ENCODE results near the gene C1D.
"Not testable (repeated sequence)": the region's sequence is repeated elsewhere in the genome, so short reads cannot be mapped to it uniquely, and the experiment has no call there.

C1D gene, protein sequence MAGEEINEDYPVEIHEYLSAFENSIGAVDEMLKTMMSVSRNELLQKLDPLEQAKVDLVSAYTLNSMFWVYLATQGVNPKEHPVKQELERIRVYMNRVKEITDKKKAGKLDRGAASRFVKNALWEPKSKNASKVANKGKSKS

DNA sequence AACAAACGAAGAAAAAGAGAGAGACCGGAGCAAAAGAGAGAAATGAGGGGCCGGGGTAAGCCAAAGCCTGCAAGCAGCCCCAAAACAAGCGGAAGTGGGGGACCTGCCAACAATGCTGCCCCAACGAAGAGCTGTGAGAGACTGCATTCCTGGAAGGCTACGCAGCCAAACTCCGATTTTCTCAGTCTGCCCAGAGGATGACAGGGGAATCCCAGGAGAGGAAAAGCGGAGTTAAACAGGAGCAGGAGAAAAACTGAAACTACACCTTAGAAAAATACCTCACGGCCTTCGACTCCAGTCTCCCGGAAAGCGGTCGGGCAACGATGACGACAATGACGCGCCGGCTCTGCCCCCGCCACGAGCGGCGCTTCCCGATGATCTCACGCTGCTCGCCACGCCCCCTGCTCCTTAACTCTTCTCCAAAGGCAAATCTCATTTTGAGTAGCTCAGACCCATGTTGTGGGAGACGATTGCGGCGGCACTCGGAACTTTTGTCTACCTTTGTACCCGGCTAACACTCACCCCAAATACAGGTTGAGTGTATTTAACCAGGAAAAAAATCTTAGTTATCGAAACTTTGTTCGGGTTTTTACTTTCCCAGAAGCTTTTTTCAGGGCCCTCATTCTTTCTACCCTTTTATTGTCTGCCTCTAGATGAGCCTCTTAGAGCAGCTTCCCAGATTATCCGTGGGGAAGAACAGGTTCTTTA, at the start of gene C1D:
TSS of gene C1D (minus strand) at position 325 of the 708 bp plus-strand sequence. CDS start 15,694 bp downstream, outside the sequence.
- DNase-seq (ENCODE audit: low spot score): peak; percentile 93

DNA sequence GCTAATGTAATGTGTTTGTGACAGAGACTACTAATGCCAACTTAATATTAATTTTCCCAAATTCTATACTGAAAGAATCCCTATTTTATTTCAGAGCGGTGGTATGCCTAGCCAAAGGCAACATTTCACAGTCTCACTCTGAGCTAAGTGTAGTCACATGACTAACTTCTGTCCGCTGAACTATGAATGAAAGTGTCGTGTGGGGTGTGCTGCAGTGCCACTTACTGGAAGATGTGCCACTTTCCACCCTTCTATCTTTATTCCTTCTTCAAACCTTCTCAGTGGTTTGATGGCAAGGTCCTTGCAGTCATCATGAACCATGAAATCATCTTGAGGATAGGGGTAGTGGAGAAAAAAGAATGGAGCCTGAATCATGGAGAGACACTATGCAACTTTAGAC, 47.3 kb upstream of the C1D start:
- no peak for DNase-seq (ENCODE audit: low spot score)

DNA sequence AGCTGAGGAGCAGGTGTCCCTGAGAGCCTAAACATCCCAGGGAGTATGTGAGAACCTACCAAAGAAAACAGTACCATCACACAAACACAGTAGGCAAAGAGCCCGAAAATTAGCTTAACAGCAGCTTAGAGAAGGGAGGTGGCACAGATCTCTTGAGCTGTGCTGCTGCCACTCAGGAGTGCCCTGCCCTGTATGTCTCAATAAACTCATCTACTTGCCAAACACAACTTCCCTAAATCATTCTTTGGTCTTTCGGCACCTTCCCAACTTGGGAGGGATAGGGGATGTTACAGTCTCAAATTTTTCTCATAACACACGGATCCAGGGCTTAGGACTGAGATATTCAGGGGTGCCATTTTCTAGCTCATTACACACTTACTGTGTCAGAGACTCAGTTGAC, 45.3 kb upstream of the C1D start:
- DNase-seq (ENCODE audit: low spot score): no peak

DNA sequence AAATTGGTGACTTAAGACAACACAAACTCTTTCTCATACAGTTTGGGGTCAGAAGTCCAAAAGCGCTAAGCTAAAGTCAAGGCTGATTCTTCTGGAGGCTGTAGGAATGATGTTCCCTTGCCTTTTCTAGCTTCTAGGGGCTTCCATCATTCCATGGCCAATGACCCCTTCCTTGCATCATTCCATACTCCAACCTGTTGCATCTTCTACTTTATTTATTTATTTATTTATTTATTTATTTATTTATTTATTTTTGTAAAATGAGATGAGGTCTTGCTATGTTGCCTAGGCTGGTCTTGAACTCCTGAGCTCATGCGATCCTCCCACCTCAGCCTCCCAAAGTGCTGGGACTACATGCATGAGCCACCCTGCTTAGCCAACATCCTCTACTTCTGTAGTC, 44.7 kb upstream of the C1D start:
- no peak for DNase-seq (ENCODE audit: low spot score)

DNA sequence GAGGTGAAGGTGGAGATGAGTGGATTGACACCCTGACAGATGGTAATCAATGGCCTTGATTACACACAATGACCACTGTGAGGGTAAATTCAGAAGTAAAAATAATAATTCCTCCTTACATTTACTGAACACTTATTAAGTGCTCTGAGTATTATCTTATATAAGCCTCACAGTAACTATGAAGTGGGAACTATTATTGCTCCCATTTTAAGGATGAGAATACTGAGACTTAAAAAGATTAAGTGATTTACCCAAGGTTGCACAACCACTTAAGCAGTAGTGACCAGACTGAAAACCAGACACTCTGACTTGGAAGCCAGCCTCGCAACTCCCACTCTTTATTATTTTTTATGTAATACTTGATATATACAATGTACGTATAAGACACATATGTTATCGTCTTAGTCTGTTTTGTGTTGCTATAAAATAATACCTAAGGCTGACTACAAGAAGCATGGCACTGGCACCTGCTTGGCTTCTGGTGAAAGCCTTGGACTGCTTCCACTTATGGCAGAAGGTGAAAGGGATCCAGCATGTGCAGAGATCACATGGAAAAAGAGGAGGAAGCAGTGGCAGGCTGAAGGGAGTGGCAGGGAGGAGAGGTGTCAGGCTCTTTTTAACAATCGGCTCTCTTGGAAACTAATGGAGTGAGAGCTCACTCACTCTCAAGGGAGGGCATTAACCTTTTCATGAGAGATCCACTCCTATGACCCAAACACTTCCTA, 41.5 kb upstream of the C1D start:
- DNase-seq (ENCODE audit: low spot score): no peak

DNA sequence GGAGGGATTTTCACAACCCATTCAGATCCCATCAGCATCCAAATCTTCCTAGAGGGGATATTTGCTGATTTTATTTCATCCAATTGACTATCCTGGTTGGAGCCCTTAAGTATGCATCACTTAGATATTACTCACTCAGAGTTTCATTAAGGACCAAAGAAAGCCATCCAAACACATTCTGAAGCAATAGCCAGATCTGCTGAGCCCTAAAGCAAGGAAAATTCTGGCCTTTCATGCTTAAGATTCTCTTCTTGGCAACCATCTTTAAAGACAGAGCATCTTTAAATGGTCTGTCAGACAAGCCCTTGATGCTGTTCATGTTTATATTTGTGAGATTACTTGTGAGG, 40.9 kb upstream of the C1D start:
- DNase-seq (ENCODE audit: low spot score): no peak

DNA sequence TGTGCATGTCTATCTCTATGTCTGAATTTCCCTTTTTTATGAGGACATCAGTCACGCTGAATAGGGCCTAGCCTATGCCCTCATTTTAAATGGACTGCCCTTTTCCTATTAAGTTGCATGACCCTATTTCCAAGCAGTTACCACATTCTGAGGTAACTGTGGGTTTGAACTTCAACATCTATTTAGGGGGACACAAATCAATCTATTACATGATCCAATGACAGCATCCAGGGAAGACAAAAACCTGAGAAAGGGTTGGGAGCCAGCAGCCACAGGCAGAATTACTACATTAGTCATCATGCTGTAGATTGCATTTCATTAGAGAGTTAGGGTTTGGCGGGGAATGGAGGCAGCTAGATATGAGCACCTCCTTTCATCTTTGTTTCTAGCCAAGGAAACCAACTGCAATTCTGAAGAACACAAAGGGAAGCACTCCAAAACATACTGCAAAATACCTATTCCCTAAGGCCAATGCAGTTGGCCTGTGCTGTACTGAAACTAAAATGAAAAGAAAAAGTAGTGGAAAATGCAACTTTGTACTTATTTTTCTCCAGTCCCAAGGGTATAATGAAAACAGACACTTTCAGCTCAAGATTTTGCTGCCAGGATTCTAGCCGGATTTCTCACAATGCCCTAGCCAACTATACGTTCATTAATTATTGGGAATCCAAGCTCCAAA, 40.4 kb upstream of the C1D start:
- no peak for DNase-seq (ENCODE audit: low spot score)

DNA sequence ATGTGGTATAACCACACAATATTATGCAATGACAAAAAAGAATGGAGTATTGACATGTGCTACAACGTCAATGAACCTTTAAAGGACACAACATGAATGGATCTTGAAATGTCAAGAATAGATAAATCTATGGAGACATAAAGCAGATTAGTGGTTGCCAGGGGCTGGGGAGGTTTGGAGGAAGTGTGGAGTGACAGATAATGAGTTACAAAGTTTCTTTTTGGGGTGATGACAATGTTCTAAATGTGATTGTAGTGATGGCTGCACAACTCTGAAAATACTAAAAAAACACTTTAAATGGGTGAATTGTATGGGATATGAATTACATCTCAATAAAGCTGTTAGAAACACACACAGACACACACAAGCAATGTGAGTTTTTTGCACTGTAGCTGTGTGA, 37.4 kb upstream of the C1D start:
- no peak for DNase-seq (ENCODE audit: low spot score)

DNA sequence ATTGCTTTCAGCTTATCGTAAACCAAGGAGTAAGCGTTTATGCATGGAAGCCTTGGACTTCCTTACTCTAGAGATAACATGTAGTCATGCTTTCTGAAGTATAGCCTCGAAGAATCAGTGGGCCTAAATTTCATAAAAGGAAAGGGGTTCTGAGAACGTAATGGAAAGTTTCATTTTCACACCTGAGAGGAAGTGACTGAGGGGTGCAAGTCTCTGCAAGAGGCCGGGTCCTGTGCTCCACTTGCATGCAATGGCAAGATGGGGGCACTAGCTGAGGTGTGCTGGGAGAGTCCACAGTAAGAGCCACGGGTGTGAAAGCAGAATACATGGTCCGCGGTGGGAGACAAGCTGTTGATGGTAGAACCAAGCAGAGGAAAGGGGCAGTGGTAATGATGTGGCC, 36.5 kb upstream of the C1D start:
- no peak for DNase-seq (ENCODE audit: low spot score)

DNA sequence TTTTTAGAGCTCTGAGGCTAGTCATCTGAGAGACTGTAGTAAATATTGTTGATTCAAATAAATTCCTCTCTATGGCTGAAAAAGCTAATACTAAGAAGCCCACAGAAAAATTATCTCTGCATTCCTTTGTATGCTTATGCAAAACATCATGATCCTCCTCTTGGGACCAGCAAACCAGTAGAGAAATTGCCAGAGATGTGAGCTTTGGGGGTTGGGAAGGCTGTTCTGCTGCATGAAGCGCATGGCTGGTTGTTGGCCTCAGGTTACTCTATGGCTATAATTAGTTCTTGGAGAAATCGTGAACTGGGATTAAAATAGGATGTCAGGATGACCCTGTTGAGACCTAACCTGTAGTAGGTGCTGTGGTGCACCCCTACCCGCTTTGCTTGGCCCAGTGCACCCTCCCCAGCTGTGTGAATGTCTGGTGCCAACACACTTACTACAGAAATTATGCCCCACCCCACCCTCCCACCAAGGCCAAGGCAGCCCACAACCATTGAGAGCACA, 35.5 kb upstream of the C1D start:
- DNase-seq (ENCODE audit: low spot score): no peak

DNA sequence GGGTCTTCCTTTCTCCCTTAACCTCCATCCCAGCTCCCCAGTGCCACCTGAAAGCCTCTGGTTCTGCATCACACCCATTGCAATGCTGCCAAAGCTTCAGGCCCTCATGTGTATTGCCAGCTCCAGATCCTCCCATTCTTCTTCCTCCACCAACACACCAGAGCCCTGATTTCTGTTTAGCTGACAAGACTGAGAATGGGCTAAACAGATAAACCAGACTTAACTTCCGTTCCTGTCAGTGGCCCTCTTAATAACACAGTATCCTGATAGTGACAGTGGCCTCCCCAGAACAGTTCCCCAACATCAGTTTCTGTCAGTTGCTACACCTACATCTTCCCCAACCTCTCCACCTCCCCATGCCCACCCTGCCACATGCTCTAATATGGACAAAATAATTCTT, 31.3 kb upstream of the C1D start:
- no peak for DNase-seq (ENCODE audit: low spot score)

DNA sequence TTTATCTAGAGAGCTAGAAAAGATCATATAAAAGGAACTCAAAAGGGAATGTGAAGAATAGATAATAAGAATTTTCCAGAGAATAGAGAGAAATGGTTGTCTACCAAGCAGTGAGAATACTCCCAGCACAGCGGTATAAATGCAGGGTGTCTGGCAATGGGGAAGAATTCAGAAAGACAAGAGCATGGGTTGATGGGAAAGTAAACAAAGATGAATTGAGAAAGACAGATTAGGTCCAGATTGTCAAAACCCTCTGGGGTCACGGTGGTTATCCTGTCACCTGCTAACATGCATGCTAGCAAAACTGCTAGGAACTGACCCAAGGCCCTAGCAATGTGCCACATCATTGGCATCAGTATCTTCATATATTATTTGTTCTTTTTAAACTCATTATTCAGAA, 30.8 kb upstream of the C1D start:
- DNase-seq (ENCODE audit: low spot score): no peak

DNA sequence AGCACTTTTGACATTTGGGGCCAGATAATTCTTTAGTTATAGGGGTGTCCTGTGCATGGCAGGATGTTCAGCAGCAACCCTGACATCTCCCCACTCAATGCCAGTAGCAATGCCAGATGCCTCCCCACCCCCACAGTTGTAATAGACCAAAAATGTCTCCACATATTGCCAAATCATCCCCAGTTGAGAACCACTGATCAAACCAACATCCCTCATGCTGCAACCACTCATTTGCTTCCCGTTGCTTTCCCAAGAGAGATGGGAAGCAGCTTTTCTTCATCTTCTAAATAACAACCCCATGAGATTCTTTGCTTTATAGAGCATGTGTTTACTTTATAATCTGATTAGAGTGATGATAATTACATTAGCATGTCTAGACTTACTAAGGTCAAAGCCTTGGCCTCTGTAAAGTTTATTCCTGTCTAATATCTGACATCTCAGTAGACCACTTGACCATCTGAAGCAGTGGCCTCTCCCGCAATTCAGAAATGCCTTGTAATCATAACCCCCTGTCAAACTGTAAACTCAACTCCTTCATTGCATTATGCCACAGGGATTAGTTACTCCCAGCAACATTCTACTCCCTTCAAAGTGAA, 28.7 kb upstream of the C1D start:
- no peak for DNase-seq (ENCODE audit: low spot score)

DNA sequence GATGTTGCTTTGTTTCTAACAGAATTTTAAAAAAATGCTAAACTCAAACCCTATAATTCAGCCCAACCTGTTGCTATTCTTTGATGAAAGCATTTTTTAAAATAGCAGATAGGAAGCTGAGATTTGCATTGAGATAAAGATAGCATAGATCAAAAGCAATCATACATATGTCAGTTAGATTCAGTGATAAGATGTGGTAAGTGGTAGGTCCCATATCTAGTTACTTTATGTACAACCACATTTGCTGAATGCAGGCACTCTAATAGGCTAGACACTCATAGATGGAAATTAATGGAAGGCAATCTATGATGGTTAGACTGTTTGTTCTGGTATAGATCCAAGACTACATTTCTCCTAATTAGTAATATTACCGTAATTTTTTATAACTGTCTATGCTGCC, 27.2 kb upstream of the C1D start:
- no peak for DNase-seq (ENCODE audit: low spot score)

DNA sequence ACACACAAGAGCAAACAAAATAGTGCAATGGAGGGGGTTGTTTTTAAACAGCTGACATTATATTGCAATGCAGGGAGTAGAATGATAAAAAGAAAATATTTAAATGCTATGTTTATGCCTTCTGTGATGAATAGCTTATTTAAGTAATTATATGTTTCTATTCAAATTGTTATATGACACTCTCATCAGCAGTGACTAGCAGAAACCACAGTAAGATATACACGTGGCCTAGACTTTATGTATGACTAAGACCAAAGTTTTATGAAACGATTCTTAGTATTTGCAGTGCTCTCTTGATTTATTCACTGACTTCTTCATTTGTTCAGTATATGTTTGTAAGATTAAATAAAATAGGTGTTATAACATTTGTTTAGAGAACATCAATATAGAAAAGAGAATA, 26.1 kb upstream of the C1D start:
- no peak for DNase-seq (ENCODE audit: low spot score)

DNA sequence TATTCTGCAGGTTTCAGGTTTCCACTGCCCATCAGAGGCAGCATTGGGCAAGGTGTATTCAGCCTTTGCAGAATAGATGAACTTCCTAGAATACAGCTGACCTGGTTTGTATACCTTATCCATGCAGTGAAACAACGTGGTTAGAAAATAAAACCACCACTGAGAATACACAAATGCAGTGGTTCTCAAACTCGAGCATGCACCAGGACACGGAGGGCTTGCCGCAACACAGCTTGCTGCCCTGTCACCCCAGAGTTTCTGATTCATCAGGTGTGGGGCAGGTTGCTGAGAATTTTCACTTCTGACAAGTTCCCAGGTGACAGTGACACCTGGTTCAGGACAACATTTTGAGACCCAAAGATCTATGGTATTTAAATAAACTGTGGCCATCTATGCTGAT, 23.4 kb upstream of the C1D start:
- DNase-seq (ENCODE audit: low spot score): no peak

DNA sequence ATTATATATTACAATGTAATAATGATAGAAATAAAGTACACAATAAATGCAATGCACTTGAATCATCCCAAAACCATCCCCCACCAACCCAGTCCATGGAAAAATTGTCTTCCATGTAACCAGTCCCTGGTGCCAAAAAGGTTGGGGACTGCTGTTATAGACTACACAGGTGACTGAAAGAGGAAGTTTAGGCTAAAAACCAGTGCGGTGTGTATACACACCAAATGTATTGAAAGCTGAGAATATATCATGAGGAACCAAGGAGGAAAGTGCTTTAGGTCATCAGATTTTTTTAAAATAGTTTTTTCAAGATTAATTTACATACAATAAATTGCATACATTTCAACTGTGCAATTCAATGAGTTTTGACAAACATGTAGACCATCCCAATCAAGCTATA, 20.5 kb upstream of the C1D start:
- DNase-seq (ENCODE audit: low spot score): no peak

DNA sequence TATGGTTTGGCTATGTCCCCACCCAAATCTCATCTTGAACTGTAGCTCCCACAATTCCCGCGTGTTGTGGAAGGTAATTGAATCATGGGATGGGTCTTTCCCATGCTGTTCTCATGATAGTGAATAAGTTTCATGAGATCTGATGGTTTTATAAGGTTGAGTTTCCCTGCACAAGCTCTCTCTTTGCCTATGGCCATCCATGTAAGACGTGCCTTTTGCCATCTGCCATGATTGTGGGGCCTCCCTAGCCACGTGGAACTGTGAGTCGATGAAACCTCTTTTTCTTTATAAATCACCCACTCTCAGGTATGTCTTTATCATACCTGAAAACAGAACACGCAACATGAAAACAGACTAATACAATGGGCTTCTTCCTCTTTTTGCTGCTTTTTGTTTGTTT, 11.2 kb upstream of the C1D start:
- DNase-seq (ENCODE audit: low spot score): no peak

DNA sequence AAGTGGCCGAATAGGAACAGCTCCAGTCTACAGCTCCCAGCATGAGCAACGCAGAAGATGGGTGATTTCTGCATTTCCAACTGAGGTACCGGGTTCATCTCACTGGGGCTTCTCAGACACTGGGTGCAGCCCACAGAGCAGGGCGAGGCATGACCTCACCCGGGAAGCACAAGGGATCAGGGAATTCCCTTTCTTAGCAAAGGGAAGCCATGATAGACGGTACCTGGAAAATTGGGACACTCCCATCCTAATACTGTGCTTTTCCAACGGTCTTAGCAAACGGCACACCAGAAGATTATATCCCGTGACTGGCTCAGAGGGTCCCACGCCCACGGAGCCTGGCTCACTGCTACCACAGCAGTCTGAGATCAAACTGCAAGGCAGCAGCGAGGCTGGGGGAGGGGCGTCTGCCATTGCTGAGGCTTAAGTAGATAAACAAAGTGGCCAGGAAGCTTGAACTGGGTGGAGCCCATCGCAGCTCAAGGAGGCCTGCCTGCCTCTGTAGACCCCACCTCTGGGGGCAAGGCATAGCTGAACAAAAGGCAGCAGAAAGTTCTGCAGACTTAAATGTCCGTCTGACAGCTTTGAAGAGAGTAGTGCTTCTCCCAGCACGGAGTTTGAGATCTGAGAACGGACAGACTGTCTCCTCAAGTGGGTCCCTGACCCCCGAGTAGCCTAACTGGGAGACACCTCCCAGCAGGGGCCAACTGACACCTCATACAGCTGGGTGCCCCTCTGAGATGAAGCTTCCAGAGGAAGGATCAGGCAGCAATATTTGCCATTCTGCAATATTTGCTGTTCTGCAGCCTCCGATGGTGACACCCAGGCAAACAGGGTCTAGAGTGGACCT, 1.2 kb upstream of the C1D start:
- not testable (repeated sequence) for DNase-seq (ENCODE audit: low spot score)

DNA sequence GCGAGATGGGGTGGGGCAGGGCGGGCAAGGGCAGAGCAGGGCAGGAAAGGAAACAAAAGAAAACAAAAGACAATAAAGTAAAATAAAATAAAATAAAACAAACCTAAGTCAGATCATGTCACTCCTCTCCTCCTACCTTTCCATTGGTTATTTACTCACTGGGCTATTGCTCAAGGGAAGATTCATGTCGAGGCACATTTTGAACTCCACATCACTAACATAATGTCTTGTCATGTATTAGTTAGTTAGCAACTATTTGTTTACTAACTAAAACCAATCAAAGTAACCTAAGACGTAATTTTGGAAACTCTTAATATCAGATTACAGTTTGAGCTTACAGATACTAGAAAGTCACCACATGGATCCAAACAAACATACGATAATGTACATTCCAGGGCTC, 2.2 kb downstream of the C1D start:
- no peak for DNase-seq (ENCODE audit: low spot score)

DNA sequence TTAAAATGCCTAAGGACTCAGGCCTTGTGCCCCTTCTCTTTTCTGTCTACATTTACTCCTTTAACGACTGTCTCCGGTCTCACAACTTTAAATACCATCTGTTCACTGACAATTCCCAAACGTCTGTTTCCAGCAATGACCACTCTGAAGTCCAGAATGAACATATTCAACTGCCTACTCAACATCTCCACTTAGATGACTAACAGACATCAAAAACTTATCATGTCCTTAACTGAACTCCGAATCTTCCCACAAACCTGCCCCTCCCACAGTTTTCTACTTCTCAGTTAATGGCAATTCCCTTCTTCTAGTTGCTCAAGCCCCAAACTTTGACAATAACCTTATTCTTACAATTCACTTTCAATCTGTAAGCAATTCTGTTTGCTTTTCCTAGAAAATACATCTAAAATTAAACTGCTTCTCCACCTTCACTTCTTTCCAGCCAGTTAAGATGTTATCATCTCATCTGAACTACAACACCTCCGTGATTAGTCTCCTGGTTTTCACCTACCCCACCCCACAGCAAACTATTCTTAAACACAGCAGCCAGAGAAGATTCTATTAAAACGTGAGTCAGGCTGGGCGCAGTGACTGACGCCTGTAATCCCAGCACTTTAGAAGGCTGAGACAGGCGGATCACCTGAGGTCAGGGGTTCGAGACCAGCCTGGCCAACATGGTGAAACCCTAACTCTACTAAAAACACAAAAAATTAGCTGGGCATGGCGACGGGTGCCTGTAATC, 2.8 kb downstream of the C1D start:
- DNase-seq (ENCODE audit: low spot score): no peak
